Mesenchymal stem cell (in vitro differentiated cells and primary cell): ENCODE measurements around the gene EEPD1.

Experiments used
- DNase-seq: peaks from one replicate; pipeline ENCODE4 v3.0.0-alpha.2; 2013
- H2AFZ ChIP-seq: one replicate; pipeline ENCODE4 v1.6.1; 2013; ENCODE audit warnings: low read depth, mild to moderate bottlenecking, control low read depth, inconsistent platforms, low read length, moderate library complexity
- H2AK5ac ChIP-seq: 2 replicates; pipeline ENCODE4 v1.6.1; 2013; ENCODE audit warnings: low read length, moderate library complexity, mild to moderate bottlenecking, inconsistent platforms; ENCODE audit not compliant: severe bottlenecking
- H2BK120ac ChIP-seq: one replicate; pipeline ENCODE4 v1.6.1; 2013; ENCODE audit warnings: low read depth, mild to moderate bottlenecking, inconsistent platforms, low read length, moderate library complexity
- H2BK12ac ChIP-seq, 2 experiments: one replicate each; pipeline ENCODE4 v1.6.1; 2013; ENCODE audit warnings: inconsistent platforms in 2 of 2, low read length in 2 of 2, mild to moderate bottlenecking in 2 of 2, moderate library complexity in 2 of 2, control low read depth in 1 of 2
- H2BK15ac ChIP-seq: one replicate; pipeline ENCODE4 v1.6.1; 2013; ENCODE audit warnings: mild to moderate bottlenecking, low read depth, inconsistent platforms; ENCODE audit not compliant: poor library complexity, severe bottlenecking
- H2BK5ac ChIP-seq: 2 replicates; pipeline ENCODE4 v1.6.1; 2013; ENCODE audit warnings: low read depth, mild to moderate bottlenecking, low read length, control low read depth, inconsistent platforms; ENCODE audit not compliant: poor library complexity, severe bottlenecking
- H3K14ac ChIP-seq, 2 experiments: one replicate each; pipeline ENCODE4 v1.6.1; 2013; ENCODE audit warnings: inconsistent platforms in 2 of 2, low read length in 2 of 2, control low read depth in 1 of 2, mild to moderate bottlenecking in 1 of 2, moderate library complexity in 1 of 2
- H3K18ac ChIP-seq, 2 experiments: one replicate each; pipeline ENCODE4 v1.6.1; 2013; ENCODE audit warnings: inconsistent platforms in 2 of 2, low read length in 2 of 2, control low read depth in 1 of 2, low read depth in 1 of 2, mild to moderate bottlenecking in 1 of 2
- H3K23ac ChIP-seq, 2 experiments: one replicate each; pipeline ENCODE4 v1.6.1; 2013; ENCODE audit warnings: inconsistent platforms in 2 of 2, low read length in 2 of 2, mild to moderate bottlenecking in 2 of 2, moderate library complexity in 2 of 2, control low read depth in 1 of 2
- H3K27ac ChIP-seq: 2 replicates; pipeline ENCODE4 v1.5.1; 2013; ENCODE audit warnings: mild to moderate bottlenecking, moderate library complexity, low read length, control low read depth, inconsistent platforms; ENCODE audit not compliant: poor library complexity, severe bottlenecking
- H3K27me3 ChIP-seq, 2 experiments: 2 replicates each; pipeline versions ENCODE4 v1.6.1 to v1.7.0; 2013; ENCODE audit warnings: low read length in 2 of 2, mild to moderate bottlenecking in 2 of 2, moderate library complexity in 2 of 2, control low read depth in 1 of 2, inconsistent platforms in 1 of 2; ENCODE audit not compliant: control insufficient read depth in 1 of 2, insufficient read depth in 1 of 2
- H3K36me3 ChIP-seq, 2 experiments: 2 replicates each; pipeline versions ENCODE4 v1.6.1 to v1.7.0; 2013; ENCODE audit warnings: low read length in 2 of 2, control low read depth in 1 of 2, inconsistent platforms in 1 of 2, low read depth in 1 of 2, mild to moderate bottlenecking in 1 of 2; ENCODE audit not compliant: insufficient read depth in 2 of 2, control insufficient read depth in 1 of 2
- H3K4ac ChIP-seq, 2 experiments: one replicate each; pipeline ENCODE4 v1.6.1; 2013; ENCODE audit warnings: inconsistent platforms in 2 of 2, low read length in 2 of 2, mild to moderate bottlenecking in 2 of 2, moderate library complexity in 2 of 2, control low read depth in 1 of 2, low read depth in 1 of 2
- H3K4me1 ChIP-seq: 2 replicates; pipeline ENCODE4 v1.6.1; 2013; ENCODE audit warnings: low read depth, low read length, control low read depth; ENCODE audit not compliant: control insufficient read depth, insufficient read depth
- H3K4me2 ChIP-seq: 2 replicates; pipeline ENCODE4 v1.6.1; 2013; ENCODE audit warnings: low read length, mild to moderate bottlenecking, inconsistent platforms; ENCODE audit not compliant: poor library complexity, severe bottlenecking
- H3K4me3 ChIP-seq, 2 experiments: 2 replicates each; pipeline versions ENCODE4 v1.5.1 to v1.7.0; 2013; ENCODE audit warnings: low read length in 2 of 2, mild to moderate bottlenecking in 2 of 2, control low read depth in 1 of 2, low read depth in 1 of 2; ENCODE audit not compliant: insufficient read depth in 1 of 2
- H3K79me1 ChIP-seq: replicated peaks from 2 replicates; pipeline ENCODE4 v1.6.1; 2013; ENCODE audit warnings: mild to moderate bottlenecking, control low read depth, low read length, inconsistent platforms; ENCODE audit not compliant: poor library complexity, severe bottlenecking
- H3K9ac ChIP-seq: 2 replicates; pipeline ENCODE4 v1.7.0; 2013; ENCODE audit warnings: mild to moderate bottlenecking, low read length, moderate library complexity
- H3K9me3 ChIP-seq: 2 replicates; pipeline ENCODE4 v1.7.0; 2013; ENCODE audit warnings: mild to moderate bottlenecking, low read length; ENCODE audit not compliant: control insufficient read depth
- H4K8ac ChIP-seq: one replicate; pipeline ENCODE4 v1.6.1; 2013; ENCODE audit warnings: inconsistent platforms, mild to moderate bottlenecking, low read length, moderate library complexity
- H4K91ac ChIP-seq: one replicate; pipeline ENCODE4 v1.6.1; 2013; ENCODE audit warnings: mild to moderate bottlenecking, low read length, inconsistent platforms
- WGBS: methylation state at CpG from one replicate; pipeline ENCODE4 v1.1.7; 2013; ENCODE audit warnings: mixed read lengths; 5-methylcytosine and 5-hydroxymethylcytosine counted together

The EEPD1 gene

DNA sequence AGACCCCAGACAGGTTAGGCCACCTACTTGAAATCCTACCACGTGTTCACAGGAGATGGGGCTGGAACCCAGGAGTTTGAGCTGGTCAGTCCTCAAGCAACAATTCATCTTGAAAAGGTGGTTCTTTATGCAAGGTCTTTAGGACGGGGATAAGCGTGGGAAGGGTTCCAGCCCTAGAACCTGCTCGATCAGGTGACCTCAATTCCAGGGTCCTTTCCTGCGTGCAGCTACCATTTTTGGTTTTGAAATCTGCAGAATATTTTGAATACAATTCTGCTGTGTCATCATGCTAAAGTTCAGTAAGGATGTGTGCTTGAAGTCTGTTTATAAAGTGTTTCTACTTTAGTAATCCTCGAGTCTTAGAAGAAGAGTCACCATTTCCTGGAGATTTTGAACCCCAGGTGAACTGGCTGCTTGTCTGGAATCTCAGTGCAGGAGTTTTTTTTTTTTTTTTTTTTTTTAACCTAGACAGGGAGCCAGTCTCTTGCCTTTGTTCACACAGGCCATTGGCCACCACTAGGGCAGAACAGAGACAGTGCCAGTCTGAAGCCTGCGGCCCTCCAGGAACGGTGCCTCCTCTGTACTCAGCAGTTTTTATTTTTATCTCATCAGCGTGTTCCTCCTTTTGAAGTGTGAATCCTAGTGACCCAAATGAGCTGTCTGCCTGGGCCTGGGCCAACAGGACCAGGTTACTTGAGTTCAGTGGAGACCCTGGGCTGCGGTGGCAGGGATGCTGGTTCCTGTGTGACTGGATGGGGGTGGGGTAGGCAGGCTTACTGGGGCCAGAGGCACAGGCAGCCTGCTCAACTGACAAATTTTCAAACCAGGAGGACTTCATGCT lies 54.6 kb downstream of the EEPD1 start:
- no peak overlapping the region for H2AFZ ChIP-seq
- peak overlapping the region; percentile 44 for H2AK5ac ChIP-seq
- no peaks in the 10 kb centered on the region for H3K79me1 ChIP-seq
- no peak overlapping the region for H3K9ac ChIP-seq
- H3K18ac ChIP-seq, result peak overlapping the region; percentile 67 to 97
- H3K27ac ChIP-seq, result no peak overlapping the region
- DNase-seq, result peak; percentile 85
- no peaks in the 10 kb centered on the region for H3K36me3 ChIP-seq
- H3K4me2 ChIP-seq, result no peak overlapping the region
- no peak overlapping the region for H3K4me3 ChIP-seq
- H2BK15ac ChIP-seq, result peak overlapping the region; percentile 45
- no peak overlapping the region for H3K23ac ChIP-seq
- peak overlapping the region; percentile 43 to 79 for H2BK12ac ChIP-seq
- peak overlapping the region; percentile 65 for H2BK120ac ChIP-seq
- H3K14ac ChIP-seq, result no peak overlapping the region
- H3K4ac ChIP-seq, result peak overlapping the region in 1 of 2 experiments; percentile 57
- WGBS, result 35% methylated on average over 10 of the region's 10 CpGs
- no peaks in the 10 kb centered on the region for H3K9me3 ChIP-seq
- H3K27me3 ChIP-seq, result no peaks in the 10 kb centered on the region
- H4K8ac ChIP-seq, result peak overlapping the region; percentile 1
- H2BK5ac ChIP-seq, result no peak overlapping the region
- H3K4me1 ChIP-seq, result peaks cover 11% of the 10 kb centered on the region
- H4K91ac ChIP-seq, result peak overlapping the region; percentile 95

DNA sequence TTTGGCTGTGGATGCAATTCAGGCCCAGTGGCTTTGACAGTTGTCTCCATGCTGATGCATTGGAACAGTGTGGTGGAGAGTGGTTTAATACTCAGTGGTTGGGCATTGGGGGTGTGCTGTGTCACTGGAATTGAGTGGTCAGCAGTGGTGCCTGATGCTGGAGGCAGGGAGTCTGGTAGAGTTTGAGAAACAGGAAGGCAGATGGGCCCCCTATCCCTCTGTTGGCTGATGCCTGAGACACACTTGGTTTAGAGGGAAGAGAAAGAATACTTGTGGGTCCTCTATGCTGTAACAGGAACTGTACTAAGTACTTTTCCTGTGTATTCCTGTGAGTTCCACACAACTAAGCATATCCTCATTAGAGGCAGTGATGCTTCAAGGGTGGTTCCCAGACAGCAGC lies 55.4 kb downstream of the EEPD1 start:
- H2AK5ac ChIP-seq, result no peak overlapping the region
- no peaks in the 10 kb centered on the region for H3K79me1 ChIP-seq
- peak overlapping the region in 1 of 2 experiments; percentile 40 for H3K4ac ChIP-seq
- peak overlapping the region; percentile 1 for H4K8ac ChIP-seq
- H3K23ac ChIP-seq, result no peak overlapping the region
- H3K4me1 ChIP-seq, result peaks cover 11% of the 10 kb centered on the region
- H3K4me2 ChIP-seq, result no peak overlapping the region
- no peak overlapping the region for H2AFZ ChIP-seq
- H3K27ac ChIP-seq, result no peak overlapping the region
- peak overlapping the region; percentile 4 for H2BK120ac ChIP-seq
- H3K27me3 ChIP-seq, result no peaks in the 10 kb centered on the region
- H3K4me3 ChIP-seq, result no peak overlapping the region
- peak; percentile 72 for DNase-seq
- H3K36me3 ChIP-seq, result no peaks in the 10 kb centered on the region
- H3K9me3 ChIP-seq, result no peaks in the 10 kb centered on the region
- peak overlapping the region in 1 of 2 experiments; percentile 53 for H3K14ac ChIP-seq
- H2BK15ac ChIP-seq, result no peak overlapping the region
- peak overlapping the region; percentile 12 to 94 for H2BK12ac ChIP-seq
- H3K9ac ChIP-seq, result no peak overlapping the region
- peak overlapping the region; percentile 52 for H4K91ac ChIP-seq
- no peak overlapping the region for H2BK5ac ChIP-seq
- peak overlapping the region; percentile 44 to 97 for H3K18ac ChIP-seq

DNA sequence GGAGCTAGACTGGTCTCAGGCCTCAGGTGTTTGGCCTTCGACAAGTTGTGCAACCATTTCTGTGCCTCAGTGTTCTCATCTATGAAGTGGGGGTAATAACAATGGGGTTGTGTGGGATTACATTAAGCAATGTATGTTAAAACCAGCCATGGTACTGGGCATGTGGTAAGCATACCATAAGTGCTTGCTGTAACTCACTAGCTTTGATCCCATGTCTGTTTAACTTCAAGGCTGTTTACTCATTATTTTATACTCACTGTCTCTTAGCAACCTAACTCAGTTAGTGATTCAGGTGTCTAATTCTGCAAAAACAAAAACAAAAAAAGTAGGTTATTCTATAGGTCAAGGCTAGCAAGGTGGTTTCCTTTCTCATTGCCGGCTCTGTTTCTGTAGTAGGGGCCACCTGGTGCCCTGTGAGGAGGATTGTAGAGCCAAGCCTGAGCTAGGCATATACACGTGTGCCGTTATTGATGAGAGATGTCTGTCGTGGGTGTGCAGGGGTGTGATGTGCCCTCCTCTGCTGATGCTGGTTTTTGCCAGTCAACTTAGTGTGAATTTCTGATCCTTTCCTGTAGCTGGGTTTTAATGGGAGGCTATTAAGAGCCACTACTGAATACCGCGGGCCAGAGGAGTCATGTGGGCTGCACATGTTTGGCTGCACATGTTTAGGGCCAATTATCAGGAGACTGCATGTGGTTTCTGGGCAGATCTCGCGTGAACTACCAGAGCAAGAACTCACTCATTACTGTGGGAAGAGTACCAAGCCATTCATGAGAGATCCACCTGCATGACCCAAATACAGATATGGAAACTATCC lies 56.2 kb downstream of the EEPD1 start:
- H3K14ac ChIP-seq, result peak overlapping the region in 1 of 2 experiments; percentile 94

DNA sequence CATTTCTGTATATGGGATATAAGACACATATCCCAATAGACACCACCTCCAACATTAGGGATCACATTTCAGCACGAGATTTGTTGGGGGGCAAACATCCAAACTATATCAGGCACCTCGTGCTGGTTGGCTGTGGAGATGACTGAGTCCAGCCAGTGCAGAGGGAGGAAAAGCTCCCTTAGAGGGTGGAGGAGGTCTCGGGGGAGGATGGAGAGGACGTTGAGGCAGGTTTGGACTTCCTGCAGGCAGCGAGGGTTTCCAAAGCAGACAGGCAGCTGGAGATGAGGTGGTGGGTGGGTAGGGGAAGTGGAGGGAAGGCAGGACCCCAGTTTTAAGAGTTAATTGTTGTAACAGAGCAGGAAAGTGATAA lies 56.7 kb downstream of the EEPD1 start:
- peak overlapping the region in 1 of 2 experiments; percentile 2 for H2BK12ac ChIP-seq
- H3K27ac ChIP-seq, result no peak overlapping the region
- no peaks in the 10 kb centered on the region for H3K9me3 ChIP-seq
- H3K4ac ChIP-seq, result no peak overlapping the region
- H2BK120ac ChIP-seq, result no peak overlapping the region
- no peak overlapping the region for H3K4me3 ChIP-seq
- no peaks in the 10 kb centered on the region for H3K79me1 ChIP-seq
- H3K18ac ChIP-seq, result peak overlapping the region in 1 of 2 experiments; percentile 76
- no peak overlapping the region for H3K9ac ChIP-seq
- H3K23ac ChIP-seq, result no peak overlapping the region
- no peak overlapping the region for H4K91ac ChIP-seq
- H2AFZ ChIP-seq, result no peak overlapping the region
- peaks cover 0 to 9% of the 10 kb centered on the region in 2 experiments for H3K27me3 ChIP-seq
- H2AK5ac ChIP-seq, result no peak overlapping the region
- WGBS, result 68% methylated on average over 5 of the region's 5 CpGs
- H3K4me2 ChIP-seq, result no peak overlapping the region
- H4K8ac ChIP-seq, result no peak overlapping the region
- H2BK5ac ChIP-seq, result no peak overlapping the region
- H3K4me1 ChIP-seq, result peaks cover 11% of the 10 kb centered on the region
- no peak for DNase-seq
- H3K14ac ChIP-seq, result no peak overlapping the region
- H3K36me3 ChIP-seq, result no peaks in the 10 kb centered on the region
- no peak overlapping the region for H2BK15ac ChIP-seq

More for the DNA sequence above, 56.2 kb downstream of the EEPD1 start:
- H3K4ac ChIP-seq, result peak overlapping the region in 1 of 2 experiments; percentile 35
- peak overlapping the region; percentile 12 to 73 for H2BK12ac ChIP-seq
- no peak overlapping the region for H2AFZ ChIP-seq
- H3K18ac ChIP-seq, result peak overlapping the region; percentile 44 to 45
- no peak overlapping the region for H2BK5ac ChIP-seq
- H2AK5ac ChIP-seq, result no peak overlapping the region
- H3K9me3 ChIP-seq, result no peaks in the 10 kb centered on the region
- no peak overlapping the region for H3K4me3 ChIP-seq
- H4K91ac ChIP-seq, result peak overlapping the region; percentile 52
- DNase-seq, result peak; percentile 62
- H3K27me3 ChIP-seq, result peaks cover 0 to 4% of the 10 kb centered on the region in 2 experiments
- H2BK15ac ChIP-seq, result no peak overlapping the region
- H3K27ac ChIP-seq, result no peak overlapping the region
- no peak overlapping the region for H3K9ac ChIP-seq
- WGBS, result 96% methylated on average over 9 of the region's 9 CpGs
- no peak overlapping the region for H3K23ac ChIP-seq
- no peaks in the 10 kb centered on the region for H3K36me3 ChIP-seq
- H3K4me2 ChIP-seq, result no peak overlapping the region
- no peak overlapping the region for H4K8ac ChIP-seq
- no peaks in the 10 kb centered on the region for H3K79me1 ChIP-seq
- H2BK120ac ChIP-seq, result no peak overlapping the region
- H3K4me1 ChIP-seq, result peaks cover 11% of the 10 kb centered on the region
